Activated CD4-positive, alpha-beta T cell treated with anti-CD3 and anti-CD28 coated beads, Interleukin-2, amount 50 U/mL, for 1 hour (primary cell): ENCODE data around the gene ELK4.

Experiments
- DNase-seq: peaks from one replicate; pipeline ENCODE4 v3.0.0-alpha.2; 2020

The ELK4 gene

GRCh38 chr1:205627956-205628355 lies 3.9 kb downstream of the ELK4 start:
- no peak for DNase-seq

DNA sequence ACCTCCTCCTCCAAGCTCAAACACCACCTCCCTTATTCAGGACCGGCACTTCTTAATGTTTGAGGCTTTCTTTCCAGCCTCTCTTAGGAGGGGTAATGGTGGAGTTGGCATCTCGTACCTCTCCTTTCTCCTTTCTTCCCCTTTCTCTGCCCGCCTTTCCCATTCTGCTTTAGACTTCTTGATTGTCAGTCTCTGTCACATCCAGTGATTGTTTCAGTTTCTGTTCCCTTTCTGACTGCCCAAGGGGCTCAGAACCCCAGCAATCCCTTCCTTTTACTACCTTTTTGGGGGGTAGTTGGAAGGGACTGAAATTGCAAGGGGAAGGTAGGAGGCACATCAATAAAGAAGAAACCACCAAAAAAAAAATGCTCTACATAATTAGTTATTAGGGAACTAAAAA lies 5.6 kb downstream of the ELK4 start:
- DNase-seq: no peak

DNA sequence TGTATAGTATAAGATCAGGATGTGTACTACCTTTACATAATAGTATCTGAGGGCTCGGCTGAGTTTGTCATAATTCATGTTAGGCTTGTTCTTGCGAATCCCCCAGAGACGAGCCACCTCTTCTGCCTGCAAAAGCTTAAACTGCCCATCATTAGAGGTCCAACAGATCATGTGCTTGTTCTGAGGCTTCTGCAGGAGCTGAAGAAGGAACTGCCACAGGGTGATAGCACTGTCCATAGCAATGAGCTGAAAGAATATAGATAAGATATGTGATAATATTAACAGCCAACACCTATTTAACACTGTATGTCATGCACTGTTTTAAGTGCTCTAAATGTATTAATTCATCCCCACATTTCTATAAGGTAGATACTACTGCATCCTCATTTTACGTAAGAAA lies 8.2 kb downstream of the ELK4 start:
- no peak for DNase-seq

DNA sequence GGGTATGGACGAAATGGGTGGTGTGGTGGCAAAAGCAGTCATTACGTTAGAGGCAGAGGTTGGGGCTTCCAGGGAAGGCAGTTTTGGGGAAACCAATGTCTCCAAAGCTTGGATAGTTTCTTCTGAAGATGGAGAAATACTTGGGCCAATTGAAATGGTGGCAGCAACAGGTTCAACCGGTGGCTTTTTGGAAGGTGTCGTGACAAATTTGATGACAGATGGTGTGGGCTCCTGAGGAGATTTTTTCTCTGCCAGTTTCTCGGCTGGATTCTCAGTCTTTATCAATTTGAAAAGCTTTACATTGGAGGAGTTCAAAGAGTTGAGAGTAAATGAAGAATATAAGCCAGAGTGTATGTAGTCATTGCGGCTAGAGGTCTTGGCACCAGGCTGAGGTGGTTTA lies 11.5 kb downstream of the ELK4 start:
- DNase-seq: no peak

DNA sequence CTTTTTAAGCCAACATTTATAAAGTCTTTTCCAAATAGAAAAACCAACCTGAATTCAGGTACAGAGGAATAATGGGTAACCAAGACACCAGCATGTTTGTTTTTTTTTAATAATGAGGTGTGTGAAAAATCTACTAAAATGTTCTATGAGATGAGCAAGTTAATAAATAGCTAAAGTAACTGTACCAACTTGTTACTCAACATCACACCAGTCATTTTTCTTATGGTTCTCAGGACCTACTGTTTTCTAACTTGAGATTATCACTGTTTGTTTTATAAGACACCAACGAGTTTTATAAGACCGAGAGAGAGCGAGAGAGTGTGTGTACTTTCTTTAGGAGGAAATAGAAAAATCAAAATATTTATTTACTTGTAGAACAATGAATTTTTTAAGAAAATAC lies 12.4 kb downstream of the ELK4 start:
- no peak for DNase-seq

GRCh38 chr1:205616563-205617293 lies 15.1 kb downstream of the ELK4 start:
- DNase-seq: no peak

- no peak for DNase-seq
Measured at GRCh38 chr1:205615789-205616188, 16.0 kb downstream of the ELK4 start.

DNA sequence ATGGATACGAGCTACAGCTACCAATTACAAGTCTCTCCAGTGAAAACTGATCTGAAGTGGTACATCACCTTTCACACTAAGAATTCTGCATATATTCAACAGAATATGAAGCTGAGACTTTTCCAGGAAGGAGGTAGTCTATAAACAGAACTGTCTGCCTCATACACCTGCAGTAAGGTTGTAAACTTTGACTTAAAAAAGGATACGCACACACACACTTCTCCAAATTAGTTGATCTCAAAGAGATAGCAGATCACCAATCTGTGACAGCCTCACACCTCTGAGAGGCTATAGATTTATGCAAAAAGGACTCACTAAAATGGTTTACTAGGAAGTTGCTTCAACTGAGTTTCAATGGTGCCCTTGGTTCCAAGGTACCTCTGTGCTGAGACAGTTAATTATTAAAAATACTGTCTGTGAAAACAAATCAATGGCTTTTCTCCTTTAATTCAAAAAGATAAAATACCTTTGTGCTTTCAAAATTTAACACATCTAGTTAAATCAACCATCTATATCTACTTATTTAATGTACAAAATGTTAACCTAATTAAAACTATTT lies 17.9 kb downstream of the ELK4 start:
- no peak for DNase-seq

- no peak for DNase-seq
Measured at GRCh38 chr1:205612556-205612955, 19.3 kb downstream of the ELK4 start.

GRCh38 chr1:205612104-205612503 lies 19.7 kb downstream of the ELK4 start:
- DNase-seq: no peak

DNA sequence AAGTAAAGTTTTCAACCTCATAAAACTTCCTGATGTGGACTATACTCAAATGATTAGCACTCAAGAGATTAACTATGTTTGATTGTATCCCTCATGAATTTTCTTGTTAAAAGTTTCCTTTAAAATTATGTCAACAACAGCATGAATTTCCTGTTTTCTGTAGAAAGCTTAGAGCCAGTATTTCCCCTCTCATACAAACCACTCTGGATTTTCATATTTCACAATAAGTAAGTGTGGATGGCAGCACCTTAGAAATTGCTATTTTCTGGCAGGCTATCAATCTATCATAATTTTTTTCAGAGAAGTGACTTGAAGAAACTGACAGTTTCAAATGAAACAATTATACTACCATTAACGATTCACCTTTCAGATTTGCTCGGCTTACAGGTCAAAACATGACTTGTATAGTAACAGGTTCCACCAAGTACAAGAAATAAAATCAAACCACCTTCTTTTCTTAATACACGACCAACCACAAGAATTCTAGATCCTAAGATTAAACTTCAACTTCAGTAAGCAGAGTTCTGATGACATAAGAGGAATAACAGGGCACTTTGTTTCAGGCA lies 20.8 kb downstream of the ELK4 start:
- DNase-seq: no peak

DNA sequence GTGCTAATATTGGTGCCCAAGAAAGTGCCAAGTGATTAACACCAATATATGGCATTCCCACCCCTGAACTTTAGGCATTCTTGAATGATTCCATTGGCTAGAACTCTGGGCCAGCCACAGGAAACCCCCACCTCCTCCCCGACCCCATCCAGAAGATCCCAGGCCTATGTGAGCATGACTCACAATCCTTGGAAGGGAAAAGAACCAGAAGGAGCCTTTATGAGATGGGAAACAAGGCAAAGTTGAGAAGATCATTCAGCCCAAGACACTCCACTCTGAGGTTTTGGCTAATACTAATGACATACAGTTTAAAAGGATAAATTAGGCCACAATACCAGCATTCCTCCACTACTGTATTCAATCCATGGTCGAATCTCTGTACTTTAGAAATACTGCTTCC lies 21.8 kb downstream of the ELK4 start:
- DNase-seq: no peak

DNA sequence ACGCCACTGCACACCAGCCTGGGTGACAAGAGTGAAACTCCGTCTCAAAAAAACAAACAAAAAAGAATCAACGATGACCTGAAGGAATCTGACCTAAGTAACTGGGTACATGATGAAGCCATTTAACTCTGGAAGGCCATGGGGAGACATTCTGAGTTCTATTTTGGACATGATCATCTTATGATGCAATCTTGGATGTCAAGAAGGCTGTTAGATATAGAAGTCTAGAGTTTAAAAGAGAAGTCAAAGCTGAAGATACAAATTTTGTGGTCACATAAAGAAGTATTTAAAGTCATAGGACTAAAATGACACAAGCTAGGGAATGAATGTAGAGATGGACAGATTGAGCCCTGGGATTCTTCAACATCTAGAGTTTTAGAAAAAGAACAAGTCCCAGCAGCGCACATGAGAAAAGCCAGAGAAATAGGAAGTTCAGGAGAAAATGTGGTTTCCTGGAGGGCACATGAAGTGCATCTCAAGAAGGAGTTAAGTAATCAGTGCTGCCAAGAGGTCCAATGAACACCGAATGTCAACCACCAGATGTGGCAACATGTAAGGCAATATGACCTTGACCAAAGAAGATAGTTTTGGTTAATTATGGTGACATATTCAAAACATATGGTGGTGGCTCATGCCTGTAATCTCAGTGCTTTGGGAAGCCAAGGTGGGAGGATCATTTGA lies 26.8 kb downstream of the ELK4 start:
- DNase-seq: no peak

- DNase-seq: no peak
Measured at GRCh38 chr1:205604059-205604458, 27.8 kb downstream of the ELK4 start.

GRCh38 chr1:205601205-205601604 lies 30.6 kb downstream of the ELK4 start:
- no peak for DNase-seq

DNA sequence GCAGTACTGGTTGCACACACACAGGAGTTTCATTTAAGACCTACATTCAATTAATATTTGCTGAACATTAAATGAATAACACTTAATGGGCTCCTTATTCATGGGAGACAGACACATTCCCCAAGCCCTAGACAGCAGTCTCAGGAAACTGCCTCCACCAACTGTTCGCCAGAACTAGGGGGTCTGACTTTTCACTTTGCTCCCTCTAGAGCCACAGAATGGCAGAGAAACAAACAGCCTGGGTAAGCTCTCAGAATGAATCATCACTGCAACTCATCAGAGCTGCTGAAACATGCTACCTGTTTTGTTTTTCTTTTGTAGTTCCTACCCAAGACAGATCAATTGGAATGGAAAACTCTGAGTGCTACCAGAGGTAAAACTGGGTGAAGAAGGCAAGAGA lies 31.7 kb downstream of the ELK4 start:
- DNase-seq: no peak

DNA sequence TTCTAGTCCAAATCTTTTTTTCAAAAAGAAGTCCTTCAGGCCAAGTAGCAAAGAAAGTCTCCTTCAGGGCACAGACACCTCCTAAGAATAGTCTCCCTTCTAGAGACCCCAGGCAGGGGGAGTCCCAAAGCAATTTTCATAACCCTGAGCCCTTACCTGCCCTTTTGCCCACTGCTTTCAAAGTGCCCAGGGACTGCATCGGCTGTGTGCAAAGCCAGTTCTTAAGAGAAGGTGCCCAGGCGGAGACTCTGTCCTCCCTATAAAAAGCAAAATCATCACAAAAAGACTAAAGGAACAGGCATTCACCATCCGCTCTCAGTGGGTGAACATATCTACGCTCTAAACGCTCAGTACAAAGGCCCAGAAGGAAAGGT lies 32.2 kb downstream of the ELK4 start:
- DNase-seq: no peak

DNA sequence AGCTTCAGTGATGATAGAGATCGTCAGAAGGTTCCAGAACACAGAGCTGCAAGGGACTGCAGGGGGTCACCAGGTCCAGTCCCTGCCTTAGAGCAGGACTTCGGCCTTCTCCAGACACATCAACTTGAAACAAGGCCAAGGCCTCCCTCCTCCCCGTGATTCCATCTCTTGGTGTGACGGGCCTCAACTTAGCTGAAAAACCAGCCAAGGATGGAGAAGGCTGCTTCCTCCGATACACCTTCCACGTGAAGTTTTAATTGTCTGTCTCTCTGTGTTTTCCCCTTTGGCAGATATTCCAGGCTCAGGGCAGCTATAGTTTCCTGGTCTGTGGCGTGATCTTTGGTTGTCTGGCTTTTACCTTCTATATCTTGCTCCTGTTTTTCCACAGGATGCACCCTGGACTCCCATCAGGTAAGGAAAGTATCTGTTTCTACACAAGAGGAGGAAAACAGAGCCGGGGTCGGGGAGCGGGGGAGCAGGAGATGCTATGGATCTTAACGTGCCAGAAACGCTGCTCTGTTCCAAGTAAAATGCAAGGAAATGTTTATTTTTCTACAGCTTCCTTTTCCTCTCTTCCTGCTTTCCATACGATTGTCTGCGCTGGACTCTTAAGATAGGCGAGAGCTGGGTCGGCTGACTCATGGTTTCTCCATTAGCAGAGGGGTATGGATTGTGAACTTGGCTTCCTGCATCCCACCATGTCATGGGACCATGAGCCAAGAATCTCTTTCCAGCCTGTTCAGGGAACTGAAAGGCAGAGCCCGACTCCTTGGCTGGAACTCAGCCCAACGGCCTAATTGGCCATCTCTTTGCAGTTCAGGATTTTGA lies 32.8 kb downstream of the ELK4 start:
- no peak for DNase-seq

DNA sequence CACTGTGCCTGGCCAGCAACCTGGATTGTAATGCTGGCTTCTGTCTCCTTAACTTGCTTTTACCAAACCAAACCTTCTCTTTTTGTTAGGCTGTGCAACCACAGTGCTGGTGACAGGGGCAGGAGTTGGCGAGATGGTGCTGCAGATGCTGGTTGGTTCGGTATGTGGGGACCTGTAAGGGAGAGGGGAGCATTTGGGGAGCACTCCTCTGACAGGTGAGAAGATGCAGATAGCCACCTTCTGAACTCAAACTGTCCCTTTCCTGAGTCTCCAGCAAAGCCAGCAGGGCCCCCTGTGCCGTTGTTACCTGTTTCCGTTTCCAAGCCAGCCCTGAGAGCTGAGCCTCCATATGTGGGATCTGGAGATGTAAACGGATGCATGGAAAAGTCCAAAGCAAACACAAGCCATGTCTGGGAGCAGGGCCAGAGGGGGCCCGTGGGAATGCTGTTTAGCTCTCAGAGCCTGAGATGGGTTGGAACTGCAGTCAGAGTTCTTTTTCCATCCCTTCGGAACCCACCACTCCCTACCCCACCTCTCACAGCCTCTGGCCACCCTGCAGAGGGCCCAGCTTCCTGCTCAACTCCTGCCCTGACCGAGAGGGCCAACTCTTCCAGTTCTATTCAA lies 34.0 kb downstream of the ELK4 start:
- no peak for DNase-seq

- no peak for DNase-seq
Measured at GRCh38 chr1:205596876-205597275, 34.9 kb downstream of the ELK4 start.

DNA sequence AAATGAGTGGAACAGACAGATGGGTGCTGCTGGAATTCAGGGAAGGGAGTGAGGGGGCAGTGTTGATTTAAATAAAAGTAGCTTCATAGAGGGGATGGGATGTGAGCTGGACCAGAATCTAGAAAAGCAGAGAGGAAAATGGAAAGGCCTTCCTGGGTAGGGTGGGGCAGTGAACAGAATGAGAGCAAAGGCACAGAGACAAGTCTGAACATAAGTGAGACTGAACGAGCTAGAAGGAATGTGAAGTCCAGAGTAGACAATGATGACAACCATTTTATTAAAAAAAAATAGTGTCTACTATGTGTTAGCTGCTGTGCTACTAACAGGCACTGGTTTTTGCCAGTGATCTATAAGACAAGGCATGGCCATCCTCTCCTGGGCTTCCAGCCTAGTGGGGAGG lies 36.0 kb downstream of the ELK4 start:
- no peak for DNase-seq

GRCh38 chr1:205595435-205595834 lies 36.4 kb downstream of the ELK4 start:
- DNase-seq: no peak

DNA sequence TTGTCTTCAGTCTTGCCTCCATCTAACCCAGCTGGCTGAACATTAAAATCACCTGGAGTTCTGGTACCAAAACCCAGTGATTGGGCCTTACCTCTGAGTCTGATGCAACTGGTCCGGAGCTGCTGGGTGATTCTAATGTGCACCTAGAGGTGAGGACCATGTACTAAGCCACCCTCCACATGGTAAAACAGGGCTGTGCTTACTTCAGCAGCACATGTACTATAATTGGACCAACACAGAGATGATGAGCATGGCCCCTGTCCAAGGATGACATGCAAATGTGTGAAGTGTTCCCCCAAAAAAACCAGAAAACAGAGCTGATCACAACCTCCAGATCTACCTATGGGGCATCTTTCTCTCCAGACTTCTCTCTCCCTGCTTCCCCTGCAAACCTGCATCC lies 37.0 kb downstream of the ELK4 start:
- DNase-seq: no peak
